K562 (cell line): Measurements from ENCODE around the gene RERE. TPM values are rescaled to one million over a fixed set of nuclear protein-coding genes. Genes with fewer than 3 reads are reported as not detected.

ENCODE experiments used
- ATAC-seq: fragments of 200-7000 bp; cut with Tn5 transposase; 3 replicates; pipeline ENCODE4 v1.9.1; 2020; ENCODE audit warnings: moderate library complexity
- BruUV-seq: library from RNA; stranded (reverse); fragments of 400-500 nt; replicated peaks from 2 replicates; lab custom pipeline; 2021; lab: Mats Ljungman, UMichigan
- CTCF ChIA-PET: fragments of 300-600 bp; formaldehyde crosslinking; extraction: SDS; loops from one replicate; lab custom pipeline; 2021; ENCODE audit warnings: low intra/inter-chr PET ratio; lab: Yijun Ruan, JAX
- POLR2A ChIA-PET: fragments of 300-600, 350-650 bp; sonication (Branson Sonifier 250); formaldehyde crosslinking; extraction: SDS; loops from one replicate; lab custom pipeline; 2021; ENCODE audit warnings: antibody characterized with exemption, inconsistent platforms; lab: Yijun Ruan, JAX
- DNase-seq, 4 experiments: peaks; one replicate each; pipeline versions ENCODE4 v3.0.0 to v3.0.0-alpha.2; 2011 to 2018; ENCODE audit warnings: low spot score in 3 of 4, mixed read lengths in 3 of 4; ENCODE audit errors: extremely low read depth in 1 of 4
- FAIRE-seq: peaks from 2 replicates; lab custom pipeline; 2011; peaks lifted over from hg19 to GRCh38; lab: Jason Lieb, UNC
- H2AFZ ChIP-seq: 2 replicates; pipeline ENCODE4 v1.6.0; 2011; ENCODE audit warnings: low read depth, low read length, control low read depth, inconsistent platforms
- H3K27ac ChIP-seq: fragments of 200-600 bp; 3 replicates; pipeline ENCODE4 v1.8.0; 2011; ENCODE audit warnings: low read depth, mild to moderate bottlenecking, control low read depth, inconsistent platforms, low read length, moderate library complexity, mixed read lengths; ENCODE audit errors: extremely low read depth
- H3K27me3 ChIP-seq, 2 experiments: fragments of 300-600 bp in 1 of 2; 2 replicates in 1 of 2; 3 replicates in 1 of 2; pipeline versions ENCODE4 v1.6.0 to v1.8.0; 2011; ENCODE audit warnings: inconsistent platforms in 2 of 2, low read length in 2 of 2, mild to moderate bottlenecking in 1 of 2, mixed read lengths in 1 of 2, moderate library complexity in 1 of 2; ENCODE audit not compliant: control insufficient read depth in 2 of 2, insufficient read depth in 2 of 2
- H3K36me3 ChIP-seq: fragments of 300-600 bp; 3 replicates; pipeline ENCODE4 v1.8.0; 2011; ENCODE audit warnings: mild to moderate bottlenecking, low read length, inconsistent platforms; ENCODE audit not compliant: control insufficient read depth, insufficient read depth
- H3K4me1 ChIP-seq, 2 experiments: fragments of 200-600 bp in 1 of 2; replicated peaks in 1 of 2; 2 replicates in 1 of 2; 3 replicates in 1 of 2; pipeline versions ENCODE4 v1.5.1 to v1.8.0; 2011; ENCODE audit warnings: inconsistent platforms in 2 of 2, low read length in 2 of 2, mild to moderate bottlenecking in 1 of 2, mixed read lengths in 1 of 2, moderate library complexity in 1 of 2; ENCODE audit not compliant: control insufficient read depth in 2 of 2, insufficient read depth in 2 of 2
- H3K4me2 ChIP-seq: 2 replicates; pipeline ENCODE4 v1.6.1; 2011; ENCODE audit warnings: low read length, control low read depth, inconsistent platforms, mixed read lengths; ENCODE audit not compliant: insufficient read depth
- H3K4me3 ChIP-seq: fragments of 200-600 bp; sonication (generic), shearing (Covaris generic); 2 replicates; pipeline ENCODE4 v1.5.1; 2016; ENCODE audit warnings: control low read depth, inconsistent platforms
- H3K79me2 ChIP-seq: fragments of 200-600 bp; 3 replicates; pipeline ENCODE4 v1.8.0; 2011; ENCODE audit warnings: low read length, inconsistent platforms; ENCODE audit not compliant: control insufficient read depth, insufficient read depth
- H3K9ac ChIP-seq, 2 experiments: 2 replicates each; pipeline versions ENCODE4 v1.6.0 to v1.6.1; 2011; ENCODE audit warnings: low read depth in 2 of 2, low read length in 2 of 2, control low read depth in 1 of 2, inconsistent platforms in 1 of 2, mild to moderate bottlenecking in 1 of 2, mixed read lengths in 1 of 2; ENCODE audit not compliant: insufficient read depth in 1 of 2
- H3K9me1 ChIP-seq: one replicate; pipeline ENCODE4 v1.6.0; 2011; ENCODE audit warnings: inconsistent platforms, mild to moderate bottlenecking, low read length, moderate library complexity; ENCODE audit not compliant: control insufficient read depth, insufficient read depth
- H3K9me3 ChIP-seq: replicated peaks from 2 replicates; pipeline ENCODE4 v1.5.1; 2011; ENCODE audit warnings: low read depth, low read length, inconsistent platforms; ENCODE audit not compliant: control insufficient read depth, insufficient read depth
- H4K20me1 ChIP-seq: replicated peaks from 2 replicates; pipeline ENCODE4 v1.6.1; 2011; ENCODE audit warnings: low read length, inconsistent platforms, mixed read lengths; ENCODE audit not compliant: control insufficient read depth, insufficient read depth
- CBX8 ChIP-seq: fragments of 200-600 bp; sonication (generic); IDR thresholded peaks from 2 replicates; pipeline ENCODE4 v1.6.1; 2012; ENCODE audit warnings: borderline replicate concordance, mixed run types, low read depth, mild to moderate bottlenecking, moderate library complexity, mixed read lengths, low read length, control low read depth, inconsistent platforms; ENCODE audit not compliant: poor library complexity, severe bottlenecking; ENCODE audit errors: extremely low read depth
- EP300 ChIP-seq: IDR thresholded peaks from 2 replicates; pipeline ENCODE4 v1.6.1; 2012; ENCODE audit warnings: low read length, improper control_type of control experiment
- HCFC1 ChIP-seq: IDR thresholded peaks from 2 replicates; pipeline ENCODE4 v1.6.1; 2012; ENCODE audit warnings: low read depth, low read length, improper control_type of control experiment
- NFIC ChIP-seq: fragments of 450-650 bp; IDR thresholded peaks from 2 replicates; pipeline ENCODE4 v1.6.1; 2017; ENCODE audit warnings: mild to moderate bottlenecking, inconsistent platforms
- NFRKB ChIP-seq: fragments of 450-650 bp; IDR thresholded peaks from 2 replicates; pipeline ENCODE4 v1.6.1; 2016; ENCODE audit warnings: low read depth
- PCBP1 ChIP-seq: fragments of 200-400 bp; formaldehyde crosslinking; IDR thresholded peaks from 2 replicates; pipeline ENCODE4 v1.6.1; 2018; ENCODE audit warnings: mild to moderate bottlenecking, low read depth, low read length; ENCODE audit not compliant: poor library complexity, severe bottlenecking
- POLR3G ChIP-seq: IDR thresholded peaks from 2 replicates; pipeline ENCODE4 v1.6.1; 2011; ENCODE audit not compliant: insufficient read length, insufficient replicate concordance; ENCODE audit errors: extremely low read depth
- PTRF ChIP-seq: fragments of 450-650 bp; IDR thresholded peaks from 2 replicates; pipeline ENCODE4 v1.6.1; 2016; ENCODE audit warnings: mild to moderate bottlenecking, missing genetic modification characterization, missing compliant biosample characterization
- RCOR1 ChIP-seq, 2 experiments: IDR thresholded peaks; 2 replicates each; pipeline ENCODE4 v1.6.1; 2012; ENCODE audit warnings: low read depth in 2 of 2, low read length in 2 of 2, borderline replicate concordance in 1 of 2, improper control_type of control experiment in 1 of 2
- RHOXF2B ChIP-seq: fragments of 250-450 bp; sonication (Bioruptor Pico); conservative IDR thresholded peaks from 2 replicates; pipeline ENCODE4 v1.5.1; 2021
- ZNF133 ChIP-seq: fragments of 250-450 bp; sonication (Bioruptor Pico); IDR thresholded peaks from 2 replicates; pipeline ENCODE4 v1.4.0; 2020; ENCODE audit warnings: mild to moderate bottlenecking
- ZNF766 ChIP-seq: fragments of 200-800 bp; sonication (Bioruptor generic); conservative IDR thresholded peaks from 2 replicates; pipeline ENCODE4 v1.6.1; 2016; ENCODE audit warnings: missing genetic modification characterization, missing compliant biosample characterization
- WGBS: fragments of 100-300 bp; shearing (Covaris generic); methylation state at CpG from one replicate; pipeline ENCODE4 v1.1.6; 2016; ENCODE audit warnings: low coverage, mixed read lengths; ENCODE audit not compliant: insufficient coverage; ENCODE audit errors: missing lambda C conversion rate; 5-methylcytosine and 5-hydroxymethylcytosine counted together
- in situ Hi-C: fragments of 300-500 bp; cut with MboI; formaldehyde crosslinking; loops from 4 replicates; pipeline ENCODE4 v1.15.0; 2018; ENCODE audit warnings: inconsistent platforms, mixed read lengths
- intact Hi-C: fragments of 100-400 bp; cut with micrococcal nuclease; formaldehyde crosslinking; loops from 2 replicates; pipeline ENCODE4 v1.14.2; 2022
- polyA plus RNA-seq, 8 experiments: library from polyadenylated mRNA; depleted of rRNA in 4 of 8; stranded (reverse) in 5 of 8; unstranded in 3 of 8; fragments of >200 nt; fragmentation: Nextera tagmentation in 2 of 8; fragmentation: Illumina TruSeq in 1 of 8; extraction: Ambion mirVana in 2 of 8; extraction: Trizol in 1 of 8; gene quantifications; 2 replicates each; pipeline versions ENCODE4 v1.2.1 to v1.2.3, GENCODE V29; 2011 to 2014; ENCODE audit warnings: inconsistent platforms in 1 of 8, missing spikeins in 1 of 8
- total RNA-seq, 7 experiments: library from RNA; depleted of rRNA in 6 of 7; stranded (reverse); fragments of >200 nt in 6 of 7; fragmentation: Illumina TruSeq in 2 of 7; extraction: Trizol in 2 of 7; gene quantifications; 2 replicates each; pipeline versions ENCODE4 v1.2.1 to v1.2.3, GENCODE V29; 2011 to 2021; ENCODE audit warnings: low replicate concordance in 1 of 7
- TF ChIP-seq, protein P1 (sequence below): IDR thresholded peaks from 3 replicates; pipeline ENCODE4 v1.6.1; 2011; ENCODE audit warnings: borderline replicate concordance, mild to moderate bottlenecking, moderate library complexity; ENCODE audit not compliant: insufficient read length; ENCODE audit errors: extremely low read depth
- TF ChIP-seq, protein P2 (sequence below), 2 experiments: fragments of 250-450 bp in 1 of 2; fragments of 450-650 bp in 1 of 2; sonication (Bioruptor Pico) in 1 of 2; IDR thresholded peaks; 2 replicates each; pipeline versions ENCODE4 v1.6.1 to v1.8.0; 2016 to 2021; ENCODE audit warnings: mild to moderate bottlenecking in 2 of 2, moderate library complexity in 2 of 2, missing compliant biosample characterization in 1 of 2, missing genetic modification characterization in 1 of 2

Gene RERE
- total and polyA plus RNA-seq, 9 of the 15 experiments (the other 6 are each of a cell fraction or from before 2014, with no cell fraction given): 3.0 to 51.5 (median 13.4) TPM

DNA sequence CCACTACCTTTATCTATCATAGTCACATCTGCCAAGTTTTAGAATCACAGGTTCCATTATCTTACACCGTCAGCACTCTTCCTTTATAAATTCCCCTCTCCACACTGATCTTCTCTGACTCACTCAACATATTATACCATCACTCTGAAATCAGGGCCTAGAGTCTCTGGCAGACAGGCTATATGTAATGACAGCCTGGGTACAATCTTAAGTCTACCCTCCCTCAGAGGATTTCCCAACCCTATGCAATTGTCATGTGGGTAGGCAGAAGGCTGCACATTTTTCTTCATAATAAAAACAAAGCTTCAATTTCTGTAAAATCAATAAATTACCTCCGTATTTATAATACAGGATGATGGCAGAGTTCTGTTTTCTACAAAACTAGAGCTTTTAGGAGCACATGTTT lies 138.0 kb downstream of the RERE start:
- intact Hi-C loops: no loop called here
- Histone ChIP-seq H4K20me1 (peaks cover 36% of the 10 kb centered on the region), H3K9ac (no peak overlapping the region), H3K36me3 (no peaks in the 10 kb centered on the region), H3K27me3 (no peaks in the 10 kb centered on the region), H3K4me3 (no peak overlapping the region), H2AFZ (no peak overlapping the region), H3K27ac (no peak overlapping the region), H3K9me3 (no peaks in the 10 kb centered on the region), H3K4me1 (peaks cover 0 to 6% of the 10 kb centered on the region in 2 experiments; a peak in 2 of 5 replicates), H3K79me2 (peaks cover 77% of the 10 kb centered on the region), H3K4me2 (no peak overlapping the region), H3K9me1 (no peaks in the 10 kb centered on the region)
- BruUV-seq: no TSS peak
- FAIRE-seq (no peak), DNase-seq (peak in 1 of 4 experiments; percentile 43), ATAC-seq (peak; percentile 78)
- in situ Hi-C loops: no loop called here
- ChIA-PET CTCF (no interaction called here), POLR2A (interaction anchor here (1.0 to 2.4 kb wide), 2 partner anchors 11 to 13 kb away, joined by 5 to 11 read pairs; no protein-coding TSS in a partner anchor)
- WGBS: 29% methylated on average over 2 of the region's 2 CpGs
- TF ChIP-seq, protein P1, sequence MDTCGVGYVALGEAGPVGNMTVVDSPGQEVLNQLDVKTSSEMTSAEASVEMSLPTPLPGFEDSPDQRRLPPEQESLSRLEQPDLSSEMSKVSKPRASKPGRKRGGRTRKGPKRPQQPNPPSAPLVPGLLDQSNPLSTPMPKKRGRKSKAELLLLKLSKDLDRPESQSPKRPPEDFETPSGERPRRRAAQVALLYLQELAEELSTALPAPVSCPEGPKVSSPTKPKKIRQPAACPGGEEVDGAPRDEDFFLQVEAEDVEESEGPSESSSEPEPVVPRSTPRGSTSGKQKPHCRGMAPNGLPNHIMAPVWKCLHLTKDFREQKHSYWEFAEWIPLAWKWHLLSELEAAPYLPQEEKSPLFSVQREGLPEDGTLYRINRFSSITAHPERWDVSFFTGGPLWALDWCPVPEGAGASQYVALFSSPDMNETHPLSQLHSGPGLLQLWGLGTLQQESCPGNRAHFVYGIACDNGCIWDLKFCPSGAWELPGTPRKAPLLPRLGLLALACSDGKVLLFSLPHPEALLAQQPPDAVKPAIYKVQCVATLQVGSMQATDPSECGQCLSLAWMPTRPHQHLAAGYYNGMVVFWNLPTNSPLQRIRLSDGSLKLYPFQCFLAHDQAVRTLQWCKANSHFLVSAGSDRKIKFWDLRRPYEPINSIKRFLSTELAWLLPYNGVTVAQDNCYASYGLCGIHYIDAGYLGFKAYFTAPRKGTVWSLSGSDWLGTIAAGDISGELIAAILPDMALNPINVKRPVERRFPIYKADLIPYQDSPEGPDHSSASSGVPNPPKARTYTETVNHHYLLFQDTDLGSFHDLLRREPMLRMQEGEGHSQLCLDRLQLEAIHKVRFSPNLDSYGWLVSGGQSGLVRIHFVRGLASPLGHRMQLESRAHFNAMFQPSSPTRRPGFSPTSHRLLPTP: no peak
- no peak for TF ChIP-seq EP300
- TF ChIP-seq CBX8: no peak
- peak; percentile 22; the same call in 1 of the 2 replicates for TF ChIP-seq NFIC
- TF ChIP-seq PCBP1: no peak
- no peak for TF ChIP-seq HCFC1
- TF ChIP-seq RCOR1 (IDR thresholded peaks at IDR 0.05; ENCODE audit: borderline replicate concordance in 1 of 2, low read depth in 2 of 2, low read length in 2 of 2): peak in 1 of 2 experiments; percentile 55; a peak in 1 of 4 replicates
- TF ChIP-seq, protein P2, sequence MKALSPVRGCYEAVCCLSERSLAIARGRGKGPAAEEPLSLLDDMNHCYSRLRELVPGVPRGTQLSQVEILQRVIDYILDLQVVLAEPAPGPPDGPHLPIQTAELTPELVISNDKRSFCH (CRISPR knock-in tag; IDR thresholded peaks at IDR 0.05): no peak
- TF ChIP-seq, protein P2 (tag; IDR thresholded peaks at IDR 0.05): no peak
- TF ChIP-seq ZNF133: no peak
- TF ChIP-seq PTRF (tag): no peak
- no peak for TF ChIP-seq NFRKB
- TF ChIP-seq RHOXF2B (CRISPR knock-in tag): no peak
- TF ChIP-seq POLR3G: no peak
- TF ChIP-seq ZNF766: no peak
